ENCODE data around the gene CD82. TPM values are rescaled to one million over a fixed set of nuclear protein-coding genes. Genes with fewer than 3 reads are reported as not detected.
"Not testable (repeated sequence)": the region's sequence is repeated elsewhere in the genome, so short reads cannot be mapped to it uniquely, and the experiment has no call there.

CD82 gene
- polyA plus RNA-seq, 1 donor from 2014 or later, result 0.84 TPM

GRCh38 chr11:44548032-44548695 is 17.3 kb upstream of the CD82 start:
- no peaks in the 10 kb centered on the region for H3K9me2 ChIP-seq (ENCODE audit: insufficient read depth, low read length)
- H3K4me2 ChIP-seq (ENCODE audit: low read length), result no peak overlapping the region
- H3K9me3 ChIP-seq (ENCODE audit: low read length), result no peaks in the 10 kb centered on the region
- no peaks in the 10 kb centered on the region for H4K20me1 ChIP-seq (ENCODE audit: insufficient read depth)
- H3K79me2 ChIP-seq (replicated peaks; ENCODE audit: insufficient read depth, low read length), result no peaks in the 10 kb centered on the region
- no peaks in the 10 kb centered on the region for H3K36me3 ChIP-seq (ENCODE audit: insufficient read depth, low read length)
- no peak overlapping the region for H3K4me3 ChIP-seq (ENCODE audit: low read length)
- no peaks in the 10 kb centered on the region for H3F3A ChIP-seq (ENCODE audit: insufficient read depth, low read length, poor library complexity, severe bottlenecking)
- H3K27ac ChIP-seq (ENCODE audit: low read length), result no peak overlapping the region
- no peak for TF ChIP-seq POLR2AphosphoS5 (IDR thresholded peaks at IDR 0.05)
- no peak for TF ChIP-seq REST (IDR thresholded peaks at IDR 0.05; ENCODE audit: borderline replicate concordance)
- TF ChIP-seq RAD21 (conservative IDR thresholded peaks at IDR 0.05), result no peak
- no peak for TF ChIP-seq EZH2 (IDR thresholded peaks at IDR 0.05; ENCODE audit: borderline replicate concordance, insufficient read depth, low read length, poor library complexity, severe bottlenecking)
- no peak for TF ChIP-seq SMC3 (conservative IDR thresholded peaks at IDR 0.05; ENCODE audit: poor library complexity)
- TF ChIP-seq EP300 (conservative IDR thresholded peaks at IDR 0.05; ENCODE audit: poor library complexity, severe bottlenecking), result no peak
- no peak for TF ChIP-seq CTCF (IDR thresholded peaks at IDR 0.05; ENCODE audit: poor library complexity, severe bottlenecking)
- no peak overlapping the region for H3K9ac ChIP-seq (ENCODE audit: low read length)
- no peaks in the 10 kb centered on the region for H3K27me3 ChIP-seq (ENCODE audit: insufficient read depth, low read depth, low read length)
- no peak overlapping the region for H2AFZ ChIP-seq (ENCODE audit: low read depth, low read length)

- H4K20me1 ChIP-seq (ENCODE audit: insufficient read depth); H3K9me3 ChIP-seq (ENCODE audit: low read length); H3K79me2 ChIP-seq (replicated peaks; ENCODE audit: insufficient read depth, low read length); H3K9me2 ChIP-seq (ENCODE audit: insufficient read depth, low read length); H3K9ac ChIP-seq (ENCODE audit: low read length); H3K4me3 ChIP-seq (ENCODE audit: low read length); H3K4me2 ChIP-seq (ENCODE audit: low read length); H3F3A ChIP-seq (ENCODE audit: insufficient read depth, low read length, poor library complexity, severe bottlenecking); H3K36me3 ChIP-seq (ENCODE audit: insufficient read depth, low read length); H3K27ac ChIP-seq (ENCODE audit: low read length); H2AFZ ChIP-seq (ENCODE audit: low read depth, low read length); H3K27me3 ChIP-seq (ENCODE audit: insufficient read depth, low read depth, low read length): not testable (repeated sequence)
Measured at GRCh38 chr11:44548961-44549749, 16.3 kb upstream of the CD82 start.

Data from neural cell (in vitro differentiated cells).